Transverse colon (tissue), 4 donors: ENCODE measurements around the gene MTMR12. TPM values are rescaled to one million over a fixed set of nuclear protein-coding genes. Genes with fewer than 3 reads are reported as not detected.

Experiments
- DNase-seq: peaks from one replicate; pipeline ENCODE4 v3.0.0-alpha.2; 2019
- H3K27ac ChIP-seq, 4 donors: fragments of 200-600 bp; sonication (generic); 2 replicates each; pipeline ENCODE4 v1.5.1; 2016 to 2018; ENCODE audit warnings: inconsistent platforms in 4 of 4
- H3K27me3 ChIP-seq: fragments of 200-600 bp; sonication (generic); 2 replicates; pipeline ENCODE4 v1.5.1; 2017; ENCODE audit warnings: inconsistent platforms
- H3K36me3 ChIP-seq, 4 donors: fragments of 200-600 bp; sonication (generic); 2 replicates each; pipeline ENCODE4 v1.5.1; 2017 to 2019; ENCODE audit warnings: inconsistent platforms in 4 of 4
- H3K4me1 ChIP-seq, 4 donors: fragments of 200-600 bp; sonication (generic); 2 replicates each; pipeline ENCODE4 v1.5.1; 2017 to 2020; ENCODE audit warnings: inconsistent platforms in 4 of 4
- H3K4me3 ChIP-seq, 4 donors: fragments of 200-600 bp; sonication (generic); 1 replicate in 1 of 4; 2 replicates in 3 of 4; pipeline versions ENCODE4 v1.5.1 to v1.6.1; 2017 to 2019; ENCODE audit warnings: inconsistent platforms in 4 of 4
- H3K9me3 ChIP-seq, 2 donors: fragments of 200-600 bp; sonication (generic); 2 replicates each; pipeline ENCODE4 v1.5.1; 2017 to 2019; ENCODE audit warnings: inconsistent platforms in 2 of 2
- CTCF ChIP-seq, 5 experiments: fragments of 200-600 bp in 3 of 5; fragments of 450-650 bp in 2 of 5; sonication (generic) in 3 of 5; IDR thresholded peaks; 1 replicate in 2 of 5; 2 replicates in 3 of 5; pipeline ENCODE4 v1.5.1; 2016 to 2017; ENCODE audit warnings: antibody characterized with exemption in 5 of 5, inconsistent platforms in 3 of 5, mild to moderate bottlenecking in 2 of 5, moderate library complexity in 1 of 5
- EP300 ChIP-seq: sonication (generic); formaldehyde crosslinking; IDR thresholded peaks from one replicate; pipeline ENCODE4 v1.6.1; 2017; ENCODE audit warnings: antibody characterized with exemption, low read depth
- POLR2A ChIP-seq: fragments of 450-650 bp; IDR thresholded peaks from one replicate; pipeline ENCODE4 v1.6.1; 2016; ENCODE audit warnings: antibody characterized with exemption, mild to moderate bottlenecking, moderate library complexity
- POLR2AphosphoS5 ChIP-seq, 3 donors: sonication (generic); formaldehyde crosslinking; IDR thresholded peaks; one replicate each; pipeline ENCODE4 v1.6.1; 2016; ENCODE audit warnings: antibody characterized with exemption in 3 of 3
- WGBS, 2 donors: methylation state at CpG; one replicate each; pipeline ENCODE4 v1.1.5; 2018; ENCODE audit warnings: low coverage in 1 of 2; 5-methylcytosine and 5-hydroxymethylcytosine counted together
- in situ Hi-C, 4 donors: fragments of 200-750 bp; cut with MboI; loops; one replicate each; pipeline versions ENCODE4 v1.15.0 to v1.15.1; 2017; ENCODE audit warnings: low sequenced_read_pairs in 3 of 4, low pct_ligation_motif_present in 1 of 4, low pct_unique_long_range_greater_than_20kb in 1 of 4
- intact Hi-C: fragments of 100-400 bp; cut with DNase I; formaldehyde crosslinking; loops from one replicate; pipeline ENCODE4 v1.15.1; 2023; ENCODE audit warnings: low total_unique reads
- total RNA-seq, 4 donors: library from RNA; depleted of rRNA; stranded (reverse); fragments of >200 nt; gene quantifications; one replicate each; pipeline ENCODE4 v1.1.0, GENCODE V29; 2016

Gene MTMR12
- total RNA-seq, 4 donors from 2014 or later: 10.1 to 27.9 (median 16.1) TPM

DNA sequence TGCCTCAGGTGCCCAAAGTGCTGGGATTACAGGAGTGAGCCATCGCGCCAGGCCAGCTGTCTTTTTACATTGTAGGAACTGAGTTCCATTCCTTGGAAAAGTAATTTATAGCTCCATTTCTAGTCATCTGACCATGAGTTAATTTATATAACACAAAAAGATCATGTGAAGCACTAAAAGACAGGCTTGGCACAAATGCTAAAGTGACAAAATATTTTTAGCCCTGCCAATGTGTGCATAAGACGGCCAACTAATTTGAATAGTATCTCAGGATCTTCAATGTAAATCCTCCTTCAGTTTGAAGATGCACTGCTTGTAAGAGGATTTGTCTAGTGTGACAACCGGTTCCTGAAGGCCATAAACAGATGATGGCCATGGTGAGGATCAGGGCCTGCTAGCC lies 49.1 kb downstream of the MTMR12 start:
- WGBS, 2 donors: 95% methylated on average over 3 to 4 of the region's 4 CpGs
- H3K9me3 ChIP-seq: no peaks in the 10 kb centered on the region
- H3K4me1 ChIP-seq: no peaks in the 10 kb centered on the region
- TF ChIP-seq CTCF (IDR thresholded peaks at IDR 0.05) (no peak), POLR2A (no peak), POLR2AphosphoS5 (IDR thresholded peaks at IDR 0.05) (no peak), EP300 (no peak)
- H3K36me3 ChIP-seq: peaks cover 0 to 53% (median 21%) of the 10 kb centered on the region in 4 donors
- in situ Hi-C loops: no loop called here
- no peak for DNase-seq
- H3K27me3 ChIP-seq: no peaks in the 10 kb centered on the region
- intact Hi-C loops: no loop called here
- no peak overlapping the region for H3K27ac ChIP-seq
- H3K4me3 ChIP-seq: no peak overlapping the region

DNA sequence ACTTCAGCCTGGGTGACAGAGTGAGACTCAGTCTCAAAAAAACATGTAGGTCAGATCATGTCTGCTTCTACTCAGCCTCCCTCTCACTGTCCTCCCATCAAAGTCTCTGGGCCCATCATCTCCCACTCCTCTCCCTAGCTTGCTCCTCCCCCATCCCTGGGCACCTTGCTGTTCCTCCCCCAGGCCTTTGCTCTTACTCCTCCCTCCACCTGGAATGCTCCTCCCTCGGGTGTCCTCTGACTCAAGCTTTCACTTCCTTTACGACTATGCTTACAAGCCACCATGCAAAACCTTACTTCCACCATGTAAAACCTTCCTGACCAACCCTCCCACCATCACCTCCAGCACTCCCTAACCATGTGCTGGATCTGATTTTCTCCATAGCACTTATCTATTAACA lies 51.5 kb downstream of the MTMR12 start:
- Histone ChIP-seq H3K36me3 (peaks cover 0 to 43% (median 12%) of the 10 kb centered on the region in 4 donors), H3K9me3 (no peaks in the 10 kb centered on the region), H3K27ac (no peak overlapping the region), H3K27me3 (no peaks in the 10 kb centered on the region), H3K4me3 (no peak overlapping the region), H3K4me1 (no peaks in the 10 kb centered on the region)
- in situ Hi-C loops: no loop called here
- WGBS, 2 donors: 31 to 51% methylated on average over 2 of the region's 2 CpGs
- no peak for DNase-seq
- intact Hi-C loops: no loop called here
- TF ChIP-seq CTCF (IDR thresholded peaks at IDR 0.05) (no peak), POLR2AphosphoS5 (IDR thresholded peaks at IDR 0.05) (no peak), POLR2A (no peak), EP300 (no peak)

DNA sequence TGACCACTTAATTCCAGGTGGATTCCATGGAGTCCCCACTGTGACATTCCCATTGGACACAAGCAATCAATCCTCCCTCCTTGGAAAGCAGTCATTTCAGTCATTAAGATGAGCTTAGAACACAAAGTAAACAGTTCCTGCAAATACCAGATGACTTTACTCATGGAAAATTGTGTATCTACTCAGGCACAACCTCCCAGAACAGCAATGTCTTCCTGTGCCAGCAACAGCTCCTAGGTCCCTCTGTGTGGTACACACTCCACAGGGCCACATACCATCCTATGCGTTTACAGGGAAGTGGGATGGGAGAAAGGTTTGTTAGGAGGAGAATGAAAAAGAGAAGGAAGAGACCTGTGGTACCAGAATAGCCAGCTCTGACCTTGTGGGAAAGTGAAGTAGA lies 53.7 kb downstream of the MTMR12 start:
- TF ChIP-seq CTCF (IDR thresholded peaks at IDR 0.05) (no peak), POLR2AphosphoS5 (IDR thresholded peaks at IDR 0.05) (no peak), POLR2A (no peak), EP300 (no peak)
- H3K36me3 ChIP-seq: peaks cover 0 to 47% (median 12%) of the 10 kb centered on the region in 4 donors
- 33 to 90% methylated on average over 1 of the region's 1 CpG for WGBS, 2 donors
- in situ Hi-C loops: no loop called here
- H3K27me3 ChIP-seq: no peaks in the 10 kb centered on the region
- DNase-seq: no peak
- no peak overlapping the region for H3K4me3 ChIP-seq
- H3K9me3 ChIP-seq: no peaks in the 10 kb centered on the region
- intact Hi-C loops: no loop called here
- no peak overlapping the region for H3K27ac ChIP-seq
- no peaks in the 10 kb centered on the region for H3K4me1 ChIP-seq

DNA sequence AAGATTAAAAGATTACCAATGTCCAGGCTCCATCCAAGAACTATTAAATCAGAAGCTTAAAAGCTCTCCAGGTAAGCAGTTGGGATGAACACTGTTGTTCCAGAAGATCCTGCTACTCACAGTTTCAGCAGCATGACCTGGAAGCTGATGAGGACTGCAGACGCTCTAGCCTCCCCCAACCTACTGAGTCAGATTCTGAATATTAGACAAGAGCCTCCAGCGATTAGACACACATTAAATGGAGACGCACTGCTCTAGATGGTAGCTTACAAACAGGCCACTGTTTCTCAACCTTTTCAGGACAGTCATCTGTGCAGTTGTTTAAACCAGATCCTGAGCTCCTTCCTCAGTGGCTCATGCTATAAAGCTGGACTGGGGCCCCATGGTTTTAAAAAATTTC lies 54.3 kb downstream of the MTMR12 start:
- no peaks in the 10 kb centered on the region for H3K27me3 ChIP-seq
- H3K36me3 ChIP-seq: peaks cover 0 to 44% (median 15%) of the 10 kb centered on the region in 4 donors
- no peak overlapping the region for H3K27ac ChIP-seq
- TF ChIP-seq EP300 (no peak), POLR2A (no peak), CTCF (IDR thresholded peaks at IDR 0.05) (no peak), POLR2AphosphoS5 (IDR thresholded peaks at IDR 0.05) (no peak)
- no peak for DNase-seq
- no peaks in the 10 kb centered on the region for H3K4me1 ChIP-seq
- no peaks in the 10 kb centered on the region for H3K9me3 ChIP-seq
- in situ Hi-C loops (no loop called here), intact Hi-C loops (no loop called here)
- whole genome bisulfite sequencing, 2 donors: 94% methylated on average over 3 of the region's 3 CpGs; no CpG with 5 or more reads in 1 of the 2 donors
- no peak overlapping the region for H3K4me3 ChIP-seq
